ENCODE data around the gene MYL11. TPM values are rescaled to one million over a fixed set of nuclear protein-coding genes. Genes with fewer than 3 reads are reported as not detected.
A peak's percentile ranks its signal among the peaks of the same experiment; 100 is the strongest.

The MYL11 gene
- total RNA-seq, 4 donors from 2014 or later: not detected

DNA sequence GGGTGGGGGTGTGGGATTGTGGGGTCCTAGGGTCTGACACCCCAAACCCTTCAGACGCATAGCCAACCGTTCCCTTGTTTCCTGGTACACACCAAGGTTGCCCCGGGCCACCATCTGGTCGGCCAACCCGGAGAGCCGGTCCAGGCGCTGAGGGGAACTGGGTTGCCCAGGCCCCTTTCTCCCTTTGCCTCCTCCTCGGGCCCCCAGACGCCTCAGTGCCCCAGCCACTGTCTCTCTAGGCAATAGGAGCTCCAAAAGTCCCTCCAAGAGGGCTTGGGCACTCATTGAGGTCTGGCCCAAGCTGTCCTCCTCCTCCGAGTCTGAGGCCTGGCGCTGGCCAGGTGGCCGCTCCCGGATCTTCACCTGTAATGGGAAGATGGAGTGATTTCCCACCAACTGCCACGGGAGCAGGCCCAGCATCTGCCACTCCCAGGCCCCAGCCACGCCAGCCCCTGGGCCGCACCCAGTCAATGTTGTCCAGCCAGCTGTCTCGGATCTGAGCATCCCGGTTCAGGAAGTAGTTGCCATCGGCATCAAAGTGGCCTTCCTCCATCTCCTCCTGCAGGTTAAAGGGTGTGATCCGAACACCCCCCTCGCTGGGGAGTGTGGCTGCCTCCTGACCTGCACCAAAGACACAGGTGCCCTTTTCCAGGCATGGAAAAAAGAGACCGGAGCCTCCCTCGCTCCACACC, 21.0 kb upstream of the MYL11 start:
- peaks cover 0 to 62% (median 12%) of the 10 kb centered on the region in 4 donors for H3K4me1 ChIP-seq
- H3K27me3 ChIP-seq: no peaks in the 10 kb centered on the region
- H3K36me3 ChIP-seq: peaks cover 0 to 54% (median 0%) of the 10 kb centered on the region in 3 donors
- H3K9me3 ChIP-seq: no peaks in the 10 kb centered on the region
- no peak for TF ChIP-seq POLR2A (IDR thresholded peaks at IDR 0.05)
- TF ChIP-seq, protein P1, sequence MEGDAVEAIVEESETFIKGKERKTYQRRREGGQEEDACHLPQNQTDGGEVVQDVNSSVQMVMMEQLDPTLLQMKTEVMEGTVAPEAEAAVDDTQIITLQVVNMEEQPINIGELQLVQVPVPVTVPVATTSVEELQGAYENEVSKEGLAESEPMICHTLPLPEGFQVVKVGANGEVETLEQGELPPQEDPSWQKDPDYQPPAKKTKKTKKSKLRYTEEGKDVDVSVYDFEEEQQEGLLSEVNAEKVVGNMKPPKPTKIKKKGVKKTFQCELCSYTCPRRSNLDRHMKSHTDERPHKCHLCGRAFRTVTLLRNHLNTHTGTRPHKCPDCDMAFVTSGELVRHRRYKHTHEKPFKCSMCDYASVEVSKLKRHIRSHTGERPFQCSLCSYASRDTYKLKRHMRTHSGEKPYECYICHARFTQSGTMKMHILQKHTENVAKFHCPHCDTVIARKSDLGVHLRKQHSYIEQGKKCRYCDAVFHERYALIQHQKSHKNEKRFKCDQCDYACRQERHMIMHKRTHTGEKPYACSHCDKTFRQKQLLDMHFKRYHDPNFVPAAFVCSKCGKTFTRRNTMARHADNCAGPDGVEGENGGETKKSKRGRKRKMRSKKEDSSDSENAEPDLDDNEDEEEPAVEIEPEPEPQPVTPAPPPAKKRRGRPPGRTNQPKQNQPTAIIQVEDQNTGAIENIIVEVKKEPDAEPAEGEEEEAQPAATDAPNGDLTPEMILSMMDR (IDR thresholded peaks at IDR 0.05): no peak
- H3K27ac ChIP-seq: peak overlapping the region in 3 of 4 donors; percentile 86 to 98 (median 93)
- H3K4me3 ChIP-seq: peak overlapping the region in 2 of 4 donors; percentile 68 to 71
- peak in 1 of 3 donors; percentile 48 for DNase-seq

GRCh38 chr16:30354423-30355143, 20.0 kb upstream of the MYL11 start:
- H3K36me3 ChIP-seq: peaks cover 0 to 64% (median 0%) of the 10 kb centered on the region in 3 donors
- no peaks in the 10 kb centered on the region for H3K9me3 ChIP-seq
- H3K4me3 ChIP-seq: peak overlapping the region; percentile 66 to 93 (median 70)
- no peak for DNase-seq
- H3K4me1 ChIP-seq: peaks cover 0 to 62% (median 10%) of the 10 kb centered on the region in 4 donors
- no peaks in the 10 kb centered on the region for H3K27me3 ChIP-seq
- no peak for TF ChIP-seq POLR2A (IDR thresholded peaks at IDR 0.05)
- TF ChIP-seq, protein P1 (IDR thresholded peaks at IDR 0.05): no peak
- H3K27ac ChIP-seq: peak overlapping the region; percentile 86 to 98 (median 90)

GRCh38 chr16:30355144-30355953, 19.3 kb upstream of the MYL11 start, which contains the start of gene CD2BP2:
TSS of gene CD2BP2 (minus strand) at chr16:30355308. CDS start at chr16:30354681, 627 bp downstream.
- peak; percentile 34 to 58 for TF ChIP-seq POLR2A (IDR thresholded peaks at IDR 0.05)
- TF ChIP-seq, protein P1 (IDR thresholded peaks at IDR 0.05): peak in 2 of 6 experiments; percentile 21 to 22
- peaks cover 0 to 70% (median 0%) of the 10 kb centered on the region in 3 donors for H3K36me3 ChIP-seq
- DNase-seq: peak; percentile 94 to 98 (median 95)
- H3K4me1 ChIP-seq: peaks cover 0 to 59% (median 10%) of the 10 kb centered on the region in 4 donors
- H3K27ac ChIP-seq: peak within 1 kb of the TSS; percentile 86 to 98 (median 90)
- H3K9me3 ChIP-seq: no peaks in the 10 kb centered on the region
- peak within 1 kb of the TSS; percentile 66 to 93 (median 70) for H3K4me3 ChIP-seq
- no peaks in the 10 kb centered on the region for H3K27me3 ChIP-seq

- TF ChIP-seq, protein P1 (IDR thresholded peaks at IDR 0.05): no peak
- peak overlapping the region; percentile 86 to 98 (median 90) for H3K27ac ChIP-seq
- H3K4me3 ChIP-seq: peak overlapping the region; percentile 66 to 93 (median 70)
- no peaks in the 10 kb centered on the region for H3K27me3 ChIP-seq
- H3K9me3 ChIP-seq: no peaks in the 10 kb centered on the region
- H3K4me1 ChIP-seq: peaks cover 0 to 53% (median 8%) of the 10 kb centered on the region in 4 donors
- peaks cover 0 to 70% (median 0%) of the 10 kb centered on the region in 3 donors for H3K36me3 ChIP-seq
- DNase-seq: no peak
Measured at GRCh38 chr16:30355954-30356308, 18.7 kb upstream of the MYL11 start.

Measured in Peyer's patch (tissue), 4 donors.